Body of pancreas (tissue), 4 donors: Measurements from ENCODE around the gene TUBA8.
A peak's percentile ranks its signal among the peaks of the same experiment; 100 is the strongest.

Experiments used
- POLR2A ChIP-seq, 3 donors: fragments of 450-650 bp; IDR thresholded peaks; one replicate each; pipeline ENCODE4 v1.6.1; 2016; ENCODE audit warnings: antibody characterized with exemption in 3 of 3, mild to moderate bottlenecking in 2 of 3
- TF ChIP-seq, protein P1 (sequence below), 7 experiments: fragments of 450-650 bp in 4 of 7; fragments of 200-600 bp in 3 of 7; sonication (generic) in 3 of 7; IDR thresholded peaks; one replicate each; pipeline ENCODE4 v1.5.1; 2016 to 2019; ENCODE audit warnings: antibody characterized with exemption in 7 of 7

DNA sequence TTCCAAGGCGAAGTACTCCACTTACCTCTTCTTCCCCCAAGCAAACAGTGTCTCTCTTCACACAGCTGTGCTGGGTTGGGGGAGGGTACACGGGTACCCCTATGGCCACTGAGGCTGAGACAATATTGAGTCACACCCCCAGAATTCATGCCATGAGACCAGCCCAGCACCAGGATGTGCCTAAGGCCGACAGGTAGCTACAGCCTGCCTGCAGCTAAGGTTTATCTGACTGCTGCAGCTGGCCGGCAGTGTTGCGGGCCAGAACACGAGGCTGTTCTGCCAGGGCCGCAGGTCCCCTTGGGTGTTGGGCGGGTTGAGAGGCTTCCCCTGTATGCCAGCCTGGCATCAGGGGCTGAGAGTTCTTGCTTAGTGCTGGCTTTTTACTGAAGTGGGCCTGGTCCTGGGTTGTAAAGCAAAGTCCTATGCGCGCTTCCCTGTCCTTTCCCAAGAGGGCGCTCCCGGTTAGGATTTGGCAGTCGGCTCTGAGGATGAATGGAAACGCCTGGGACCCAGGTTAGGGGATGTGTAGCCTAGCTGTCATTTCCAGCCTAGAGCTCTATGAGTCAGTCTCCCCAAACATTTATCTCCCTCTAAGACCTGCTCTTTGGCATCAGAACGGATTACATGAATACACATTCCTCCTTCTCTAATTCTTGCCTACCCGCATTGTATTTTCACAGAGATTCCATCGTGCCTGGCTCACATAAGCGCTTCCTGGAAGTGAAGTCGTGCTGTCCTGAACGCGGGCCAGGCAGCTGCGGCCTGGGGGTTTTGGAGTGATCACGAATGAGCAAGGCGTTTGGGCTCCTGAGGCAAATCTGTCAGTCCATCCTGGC lies 46.5 kb downstream of the TUBA8 start:
- TF ChIP-seq, protein P1, sequence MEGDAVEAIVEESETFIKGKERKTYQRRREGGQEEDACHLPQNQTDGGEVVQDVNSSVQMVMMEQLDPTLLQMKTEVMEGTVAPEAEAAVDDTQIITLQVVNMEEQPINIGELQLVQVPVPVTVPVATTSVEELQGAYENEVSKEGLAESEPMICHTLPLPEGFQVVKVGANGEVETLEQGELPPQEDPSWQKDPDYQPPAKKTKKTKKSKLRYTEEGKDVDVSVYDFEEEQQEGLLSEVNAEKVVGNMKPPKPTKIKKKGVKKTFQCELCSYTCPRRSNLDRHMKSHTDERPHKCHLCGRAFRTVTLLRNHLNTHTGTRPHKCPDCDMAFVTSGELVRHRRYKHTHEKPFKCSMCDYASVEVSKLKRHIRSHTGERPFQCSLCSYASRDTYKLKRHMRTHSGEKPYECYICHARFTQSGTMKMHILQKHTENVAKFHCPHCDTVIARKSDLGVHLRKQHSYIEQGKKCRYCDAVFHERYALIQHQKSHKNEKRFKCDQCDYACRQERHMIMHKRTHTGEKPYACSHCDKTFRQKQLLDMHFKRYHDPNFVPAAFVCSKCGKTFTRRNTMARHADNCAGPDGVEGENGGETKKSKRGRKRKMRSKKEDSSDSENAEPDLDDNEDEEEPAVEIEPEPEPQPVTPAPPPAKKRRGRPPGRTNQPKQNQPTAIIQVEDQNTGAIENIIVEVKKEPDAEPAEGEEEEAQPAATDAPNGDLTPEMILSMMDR (IDR thresholded peaks at IDR 0.05) = peak in 6 of 7 experiments; percentile 21 to 54 (median 28)
- TF ChIP-seq POLR2A (IDR thresholded peaks at IDR 0.05) = no peak
